Testis (tissue), 2 donors: ENCODE results near the gene ARL6IP1.

Experiments used
- CTCF ChIP-seq, 3 experiments: fragments of 450-650 bp in 2 of 3; fragments of 200-600 bp in 1 of 3; sonication (generic) in 1 of 3; IDR thresholded peaks; one replicate each; pipeline ENCODE4 v1.5.1; 2016 to 2019; ENCODE audit warnings: antibody characterized with exemption in 3 of 3, mild to moderate bottlenecking in 2 of 3, moderate library complexity in 1 of 3
- POLR2A ChIP-seq: fragments of 450-650 bp; IDR thresholded peaks from one replicate; pipeline ENCODE4 v1.6.1; 2017; ENCODE audit warnings: antibody characterized with exemption, mild to moderate bottlenecking, moderate library complexity

- TF ChIP-seq CTCF (IDR thresholded peaks at IDR 0.05), result no peak
- no peak for TF ChIP-seq POLR2A
These were observed 27.9 kb upstream of the ARL6IP1 start for GRCh38 chr16:18829251-18829650.
